ENCODE measurements around the gene MACF1. TPM values are rescaled to one million over a fixed set of nuclear protein-coding genes. Genes with fewer than 3 reads are reported as not detected.

The MACF1 gene
- total and polyA plus RNA-seq, 2 of the 13 experiments (the other 11 are each of a cell fraction or from before 2014, with no cell fraction given) = 36.7 to 65.4 TPM

DNA sequence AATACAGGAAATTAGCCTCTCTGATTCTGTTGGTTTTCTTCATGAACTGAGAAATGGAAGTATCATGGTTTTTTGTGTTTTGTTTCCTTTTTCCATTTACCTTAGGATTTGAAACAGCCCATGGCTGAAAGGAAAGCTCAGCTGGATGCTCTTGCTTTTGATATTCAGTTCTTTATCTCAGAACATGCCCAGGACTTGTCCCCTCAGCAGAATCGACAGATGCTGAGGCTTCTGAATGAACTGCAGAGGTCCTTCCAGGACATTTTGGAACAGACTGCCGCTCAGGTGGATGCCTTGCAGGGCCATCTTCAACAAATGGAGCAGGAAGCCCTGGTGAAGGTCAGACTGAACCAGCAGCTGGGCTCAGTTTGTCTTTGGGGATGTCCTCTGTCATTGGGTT is 142.4 kb downstream of the MACF1 start:
- Histone ChIP-seq H3K79me2 (ENCODE audit: insufficient read depth, low read length) (no peaks in the 10 kb centered on the region), H3K9ac (ENCODE audit: insufficient read depth, low read depth, low read length) (no peak overlapping the region), H2AFZ (ENCODE audit: low read length) (no peak overlapping the region), H4K20me1 (ENCODE audit: insufficient read depth, low read length) (no peaks in the 10 kb centered on the region), H3K4me1 (ENCODE audit: insufficient read depth, low read length) (no peaks in the 10 kb centered on the region), H3K9me3 (ENCODE audit: low read length) (no peaks in the 10 kb centered on the region), H3K27me3 (ENCODE audit: control insufficient read depth in 1 of 2, insufficient read depth in 2 of 2, low read length in 2 of 2) (no peaks in the 10 kb centered on the region), H3K27ac (ENCODE audit: extremely low read length, insufficient read depth, low read length) (no peak overlapping the region), H3K36me3 (replicated peaks in 1 of 2; ENCODE audit: control insufficient read depth in 1 of 2, insufficient read depth in 2 of 2, low read length in 2 of 2) (peaks cover 26 to 62% of the 10 kb centered on the region in 2 experiments), H3K4me3 (replicated peaks in 1 of 3; ENCODE audit: insufficient read depth in 1 of 3, low read depth in 2 of 3, low read length in 3 of 3) (no peak overlapping the region), H3K4me2 (ENCODE audit: low read depth, low read length) (no peak overlapping the region)
- ATAC-seq (no peak), DNase-seq (ENCODE audit: low spot score) (no peak), FAIRE-seq (no peak)
- BruUV-seq (replicated peaks) = no TSS peak
- ChIA-PET POLR2A (no interaction called here), CTCF (ENCODE audit: low intra/inter-chr PET ratio, low total read pairs) (no interaction called here)
- TF ChIP-seq MXD1 (CRISPR knock-in tag; IDR thresholded peaks at IDR 0.05) = no peak
- TF ChIP-seq, protein P1, sequence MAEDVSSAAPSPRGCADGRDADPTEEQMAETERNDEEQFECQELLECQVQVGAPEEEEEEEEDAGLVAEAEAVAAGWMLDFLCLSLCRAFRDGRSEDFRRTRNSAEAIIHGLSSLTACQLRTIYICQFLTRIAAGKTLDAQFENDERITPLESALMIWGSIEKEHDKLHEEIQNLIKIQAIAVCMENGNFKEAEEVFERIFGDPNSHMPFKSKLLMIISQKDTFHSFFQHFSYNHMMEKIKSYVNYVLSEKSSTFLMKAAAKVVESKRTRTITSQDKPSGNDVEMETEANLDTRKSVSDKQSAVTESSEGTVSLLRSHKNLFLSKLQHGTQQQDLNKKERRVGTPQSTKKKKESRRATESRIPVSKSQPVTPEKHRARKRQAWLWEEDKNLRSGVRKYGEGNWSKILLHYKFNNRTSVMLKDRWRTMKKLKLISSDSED (CRISPR knock-in tag; IDR thresholded peaks at IDR 0.05) = no peak
- no peak for TF ChIP-seq MTF2 (CRISPR knock-in tag; IDR thresholded peaks at IDR 0.05; ENCODE audit: borderline replicate concordance)
- TF ChIP-seq, protein P2, sequence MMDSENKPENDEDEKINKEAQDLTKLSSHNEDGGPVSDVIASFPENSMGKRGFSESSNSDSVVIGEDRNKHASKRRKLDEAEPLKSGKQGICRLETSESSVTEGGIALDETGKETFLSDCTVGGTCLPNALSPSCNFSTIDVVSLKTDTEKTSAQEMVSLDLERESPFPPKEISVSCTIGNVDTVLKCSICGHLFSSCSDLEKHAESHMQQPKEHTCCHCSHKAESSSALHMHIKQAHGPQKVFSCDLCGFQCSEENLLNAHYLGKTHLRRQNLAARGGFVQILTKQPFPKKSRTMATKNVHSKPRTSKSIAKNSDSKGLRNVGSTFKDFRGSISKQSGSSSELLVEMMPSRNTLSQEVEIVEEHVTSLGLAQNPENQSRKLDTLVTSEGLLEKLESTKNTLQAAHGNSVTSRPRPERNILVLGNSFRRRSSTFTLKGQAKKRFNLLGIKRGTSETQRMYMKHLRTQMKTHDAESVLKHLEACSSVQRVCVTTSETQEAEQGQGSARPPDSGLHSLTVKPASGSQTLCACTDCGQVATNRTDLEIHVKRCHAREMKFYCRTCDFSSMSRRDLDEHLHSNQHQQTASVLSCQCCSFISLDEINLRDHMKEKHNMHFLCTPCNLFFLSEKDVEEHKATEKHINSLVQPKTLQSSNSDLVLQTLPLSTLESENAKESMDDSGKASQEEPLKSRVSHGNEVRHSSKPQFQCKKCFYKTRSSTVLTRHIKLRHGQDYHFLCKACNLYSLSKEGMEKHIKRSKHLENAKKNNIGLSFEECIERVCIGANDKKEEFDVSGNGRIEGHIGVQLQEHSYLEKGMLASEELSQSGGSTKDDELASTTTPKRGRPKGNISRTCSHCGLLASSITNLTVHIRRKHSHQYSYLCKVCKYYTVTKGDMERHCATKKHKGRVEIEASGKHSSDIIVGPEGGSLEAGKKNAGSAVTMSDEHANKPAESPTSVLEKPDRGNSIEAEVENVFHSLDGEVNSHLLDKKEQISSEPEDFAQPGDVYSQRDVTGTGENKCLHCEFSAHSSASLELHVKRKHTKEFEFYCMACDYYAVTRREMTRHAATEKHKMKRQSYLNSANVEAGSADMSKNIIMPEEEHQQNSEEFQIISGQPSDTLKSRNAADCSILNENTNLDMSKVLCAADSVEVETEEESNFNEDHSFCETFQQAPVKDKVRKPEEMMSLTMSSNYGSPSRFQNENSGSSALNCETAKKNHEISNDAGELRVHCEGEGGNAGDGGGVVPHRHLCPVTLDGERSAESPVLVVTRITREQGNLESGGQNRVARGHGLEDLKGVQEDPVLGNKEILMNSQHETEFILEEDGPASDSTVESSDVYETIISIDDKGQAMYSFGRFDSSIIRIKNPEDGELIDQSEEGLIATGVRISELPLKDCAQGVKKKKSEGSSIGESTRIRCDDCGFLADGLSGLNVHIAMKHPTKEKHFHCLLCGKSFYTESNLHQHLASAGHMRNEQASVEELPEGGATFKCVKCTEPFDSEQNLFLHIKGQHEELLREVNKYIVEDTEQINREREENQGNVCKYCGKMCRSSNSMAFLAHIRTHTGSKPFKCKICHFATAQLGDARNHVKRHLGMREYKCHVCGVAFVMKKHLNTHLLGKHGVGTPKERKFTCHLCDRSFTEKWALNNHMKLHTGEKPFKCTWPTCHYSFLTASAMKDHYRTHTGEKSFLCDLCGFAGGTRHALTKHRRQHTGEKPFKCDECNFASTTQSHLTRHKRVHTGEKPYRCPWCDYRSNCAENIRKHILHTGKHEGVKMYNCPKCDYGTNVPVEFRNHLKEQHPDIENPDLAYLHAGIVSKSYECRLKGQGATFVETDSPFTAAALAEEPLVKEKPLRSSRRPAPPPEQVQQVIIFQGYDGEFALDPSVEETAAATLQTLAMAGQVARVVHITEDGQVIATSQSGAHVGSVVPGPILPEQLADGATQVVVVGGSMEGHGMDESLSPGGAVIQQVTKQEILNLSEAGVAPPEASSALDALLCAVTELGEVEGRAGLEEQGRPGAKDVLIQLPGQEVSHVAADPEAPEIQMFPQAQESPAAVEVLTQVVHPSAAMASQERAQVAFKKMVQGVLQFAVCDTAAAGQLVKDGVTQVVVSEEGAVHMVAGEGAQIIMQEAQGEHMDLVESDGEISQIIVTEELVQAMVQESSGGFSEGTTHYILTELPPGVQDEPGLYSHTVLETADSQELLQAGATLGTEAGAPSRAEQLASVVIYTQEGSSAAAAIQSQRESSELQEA (CRISPR knock-in tag; IDR thresholded peaks at IDR 0.05; ENCODE audit: not compliant biosample characterization) = no peak
- TF ChIP-seq PITX1 (CRISPR knock-in tag; IDR thresholded peaks at IDR 0.05) = no peak
- TF ChIP-seq PHF20 (CRISPR knock-in tag; IDR thresholded peaks at IDR 0.05) = no peak
- TF ChIP-seq HOXD1 (CRISPR knock-in tag; IDR thresholded peaks at IDR 0.05) = no peak
- no peak for TF ChIP-seq SMC3 (IDR thresholded peaks at IDR 0.05; ENCODE audit: low read length)
- no peak for TF ChIP-seq ZNF616 (CRISPR knock-in tag; IDR thresholded peaks at IDR 0.05; ENCODE audit: low read depth)
- TF ChIP-seq ZFP82 (CRISPR knock-in tag; IDR thresholded peaks at IDR 0.05; ENCODE audit: borderline replicate concordance) = no peak
- no peak for TF ChIP-seq HES4 (CRISPR knock-in tag; IDR thresholded peaks at IDR 0.05; ENCODE audit: borderline replicate concordance)
- TF ChIP-seq HHEX (CRISPR knock-in tag; IDR thresholded peaks at IDR 0.05) = no peak
- WGBS (ENCODE audit: low lambda C conversion rate) = 86% methylated on average over 1 of the region's 2 CpGs
- in situ Hi-C loops (cut with HindIII; ENCODE audit: extremely low pct_ligation_motif_present, low pct_unique_long_range_greater_than_20kb) = no loop called here
- intact Hi-C loops (cut with micrococcal nuclease; ENCODE audit: unreplicated experiment) = no loop called here

All from HepG2 (cell line).